ENCODE results near the gene SOD1.

Gene SOD1

GRCh38 chr21:31622397-31622796 is 37.1 kb upstream of the SOD1 start:
- Histone ChIP-seq H3K27ac (ENCODE audit: low read depth, low read length, poor library complexity, severe bottlenecking) (no peak overlapping the region), H2AFZ (ENCODE audit: low read length) (no peak overlapping the region), H3K9ac (ENCODE audit: low read length) (no peak overlapping the region), H4K20me1 (ENCODE audit: insufficient read depth, low read length) (no peaks in the 10 kb centered on the region), H3K9me2 (ENCODE audit: low read depth, low read length) (no peaks in the 10 kb centered on the region), H3K4me2 (ENCODE audit: low read length) (no peak overlapping the region), H3K79me2 (ENCODE audit: insufficient read depth, low read length) (no peaks in the 10 kb centered on the region), H3K4me3 (ENCODE audit: low read depth, low read length, poor library complexity, severe bottlenecking) (no peak overlapping the region), H3K9me3 (ENCODE audit: low read length) (no peaks in the 10 kb centered on the region), H3K27me3 (ENCODE audit: insufficient read depth, low read length) (no peaks in the 10 kb centered on the region), H3K36me3 (ENCODE audit: insufficient read depth, low read length) (no peaks in the 10 kb centered on the region), H3K4me1 (ENCODE audit: insufficient read depth, low read length, severe bottlenecking) (no peaks in the 10 kb centered on the region), H3F3A (ENCODE audit: insufficient read depth, low read length) (no peaks in the 10 kb centered on the region)
- TF ChIP-seq CTCF (IDR thresholded peaks at IDR 0.05; ENCODE audit: low read length) (no peak), EZH2 (IDR thresholded peaks at IDR 0.05; ENCODE audit: borderline replicate concordance, low read length) (no peak)

GRCh38 chr21:31623664-31624063 is 35.8 kb upstream of the SOD1 start:
- H3K27ac ChIP-seq (ENCODE audit: low read depth, low read length, poor library complexity, severe bottlenecking) = no peak overlapping the region
- no peaks in the 10 kb centered on the region for H3K4me1 ChIP-seq (ENCODE audit: insufficient read depth, low read length, severe bottlenecking)
- no peak overlapping the region for H3K4me2 ChIP-seq (ENCODE audit: low read length)
- no peaks in the 10 kb centered on the region for H3K9me2 ChIP-seq (ENCODE audit: low read depth, low read length)
- H3K79me2 ChIP-seq (ENCODE audit: insufficient read depth, low read length) = no peaks in the 10 kb centered on the region
- H3K9ac ChIP-seq (ENCODE audit: low read length) = no peak overlapping the region
- no peaks in the 10 kb centered on the region for H3F3A ChIP-seq (ENCODE audit: insufficient read depth, low read length)
- no peaks in the 10 kb centered on the region for H4K20me1 ChIP-seq (ENCODE audit: insufficient read depth, low read length)
- H2AFZ ChIP-seq (ENCODE audit: low read length) = no peak overlapping the region
- no peaks in the 10 kb centered on the region for H3K36me3 ChIP-seq (ENCODE audit: insufficient read depth, low read length)
- TF ChIP-seq EZH2 (IDR thresholded peaks at IDR 0.05; ENCODE audit: borderline replicate concordance, low read length) (no peak), CTCF (IDR thresholded peaks at IDR 0.05; ENCODE audit: low read length) (peak; percentile 50)
- H3K4me3 ChIP-seq (ENCODE audit: low read depth, low read length, poor library complexity, severe bottlenecking) = no peak overlapping the region
- H3K27me3 ChIP-seq (ENCODE audit: insufficient read depth, low read length) = no peaks in the 10 kb centered on the region
- H3K9me3 ChIP-seq (ENCODE audit: low read length) = no peaks in the 10 kb centered on the region

GRCh38 chr21:31624181-31624580 is 35.3 kb upstream of the SOD1 start:
- Histone ChIP-seq H3K79me2 (ENCODE audit: insufficient read depth, low read length) (no peaks in the 10 kb centered on the region), H3F3A (ENCODE audit: insufficient read depth, low read length) (no peaks in the 10 kb centered on the region), H3K4me3 (ENCODE audit: low read depth, low read length, poor library complexity, severe bottlenecking) (no peak overlapping the region), H3K4me2 (ENCODE audit: low read length) (no peak overlapping the region), H2AFZ (ENCODE audit: low read length) (no peak overlapping the region), H3K9ac (ENCODE audit: low read length) (no peak overlapping the region), H3K36me3 (ENCODE audit: insufficient read depth, low read length) (no peaks in the 10 kb centered on the region), H3K9me3 (ENCODE audit: low read length) (no peaks in the 10 kb centered on the region), H4K20me1 (ENCODE audit: insufficient read depth, low read length) (no peaks in the 10 kb centered on the region), H3K4me1 (ENCODE audit: insufficient read depth, low read length, severe bottlenecking) (no peaks in the 10 kb centered on the region), H3K27ac (ENCODE audit: low read depth, low read length, poor library complexity, severe bottlenecking) (no peak overlapping the region), H3K9me2 (ENCODE audit: low read depth, low read length) (no peaks in the 10 kb centered on the region), H3K27me3 (ENCODE audit: insufficient read depth, low read length) (no peaks in the 10 kb centered on the region; the same call in 1 of the 2 replicates)
- TF ChIP-seq CTCF (IDR thresholded peaks at IDR 0.05; ENCODE audit: low read length) = no peak
- TF ChIP-seq EZH2 (IDR thresholded peaks at IDR 0.05; ENCODE audit: borderline replicate concordance, low read length) = no peak

Data from OCI-LY1 (cell line).